Neuronal stem cell (in vitro differentiated cells): ENCODE data around the gene STIL.

Experiments used
- DNase-seq: peaks from one replicate; pipeline ENCODE4 v3.0.0-alpha.2; 2013; ENCODE audit warnings: low spot score
- H2AFZ ChIP-seq: one replicate; pipeline ENCODE4 v1.6.1; 2013; ENCODE audit warnings: mild to moderate bottlenecking, low read length, inconsistent platforms
- H2AK5ac ChIP-seq: 2 replicates; pipeline ENCODE4 v1.6.1; 2013; ENCODE audit warnings: low read depth, mild to moderate bottlenecking, inconsistent platforms, low read length, moderate library complexity, mixed read lengths
- H2BK120ac ChIP-seq: 2 replicates; pipeline ENCODE4 v1.6.1; 2013; ENCODE audit warnings: low read depth, mild to moderate bottlenecking, inconsistent platforms, low read length, moderate library complexity, mixed read lengths
- H2BK12ac ChIP-seq: one replicate; pipeline ENCODE4 v1.6.1; 2013; ENCODE audit warnings: low read length, inconsistent platforms
- H2BK15ac ChIP-seq: 2 replicates; pipeline ENCODE4 v1.6.1; 2013; ENCODE audit warnings: mild to moderate bottlenecking, low read length, inconsistent platforms, mixed read lengths
- H2BK5ac ChIP-seq: one replicate; pipeline ENCODE4 v1.6.1; 2013; ENCODE audit warnings: inconsistent platforms, mild to moderate bottlenecking, low read length, moderate library complexity
- H3K14ac ChIP-seq: one replicate; pipeline ENCODE4 v1.6.1; 2013; ENCODE audit warnings: low read length, inconsistent platforms
- H3K18ac ChIP-seq: 2 replicates; pipeline ENCODE4 v1.6.1; 2013; ENCODE audit warnings: low read length, inconsistent platforms
- H3K23ac ChIP-seq: 2 replicates; pipeline ENCODE4 v1.6.1; 2013; ENCODE audit warnings: low read depth, mild to moderate bottlenecking, mixed read lengths, low read length, inconsistent platforms; ENCODE audit not compliant: poor library complexity
- H3K27ac ChIP-seq: replicated peaks from 3 replicates; pipeline ENCODE4 v1.5.1; 2013; ENCODE audit warnings: low read length, inconsistent platforms
- H3K27me3 ChIP-seq, 3 experiments: 2 replicates each; pipeline ENCODE4 v1.6.1; 2013; ENCODE audit warnings: low read length in 3 of 3, mild to moderate bottlenecking in 2 of 3, inconsistent platforms in 1 of 3, low read depth in 1 of 3, mixed read lengths in 1 of 3, moderate library complexity in 1 of 3; ENCODE audit not compliant: control insufficient read depth in 3 of 3, insufficient read depth in 3 of 3
- H3K36me3 ChIP-seq, 2 donors: replicated peaks in 1 of 2; 2 replicates each; pipeline ENCODE4 v1.6.1; 2013; ENCODE audit warnings: low read length in 2 of 2; ENCODE audit not compliant: control insufficient read depth in 2 of 2, insufficient read depth in 2 of 2
- H3K4ac ChIP-seq: 2 replicates; pipeline ENCODE4 v1.6.1; 2013; ENCODE audit warnings: inconsistent platforms, mild to moderate bottlenecking, low read length, moderate library complexity
- H3K4me1 ChIP-seq, 2 donors: 1 replicate in 1 of 2; 2 replicates in 1 of 2; pipeline ENCODE4 v1.6.1; 2013; ENCODE audit warnings: low read length in 2 of 2, low read depth in 1 of 2; ENCODE audit not compliant: control insufficient read depth in 2 of 2, insufficient read depth in 1 of 2
- H3K4me2 ChIP-seq: one replicate; pipeline ENCODE4 v1.6.1; 2013; ENCODE audit warnings: mild to moderate bottlenecking, low read length, inconsistent platforms; ENCODE audit not compliant: insufficient read depth, poor library complexity, severe bottlenecking
- H3K4me3 ChIP-seq, 2 donors: 2 replicates each; pipeline ENCODE4 v1.5.1; 2013; ENCODE audit warnings: low read length in 2 of 2, mild to moderate bottlenecking in 2 of 2, inconsistent platforms in 1 of 2, moderate library complexity in 1 of 2
- H3K79me1 ChIP-seq: one replicate; pipeline ENCODE4 v1.6.1; 2013; ENCODE audit warnings: low read depth, mild to moderate bottlenecking, inconsistent platforms, low read length, moderate library complexity
- H3K9ac ChIP-seq: one replicate; pipeline ENCODE4 v1.6.1; 2013; ENCODE audit warnings: mild to moderate bottlenecking, low read depth, low read length, inconsistent platforms; ENCODE audit not compliant: poor library complexity
- H3K9me3 ChIP-seq, 2 donors: replicated peaks in 1 of 2; 2 replicates each; pipeline versions ENCODE3 to v1.6.1; 2013; ENCODE audit warnings: low read length in 2 of 2, mild to moderate bottlenecking in 2 of 2, inconsistent platforms in 1 of 2, low read depth in 1 of 2, mixed read lengths in 1 of 2, moderate library complexity in 1 of 2; ENCODE audit not compliant: control insufficient read depth in 2 of 2, insufficient read depth in 1 of 2
- H4K8ac ChIP-seq: one replicate; pipeline ENCODE4 v1.6.1; 2013; ENCODE audit warnings: low read depth, mild to moderate bottlenecking, inconsistent platforms, low read length, moderate library complexity
- H4K91ac ChIP-seq: one replicate; pipeline ENCODE4 v1.6.1; 2013; ENCODE audit warnings: low read length, low read depth, mild to moderate bottlenecking, inconsistent platforms; ENCODE audit not compliant: poor library complexity
- WGBS, 2 donors: extraction: QIAGEN DNeasy Blood & Tissue Kit; methylation state at CpG; one replicate each; pipeline ENCODE4 v1.1.7; 2013; ENCODE audit warnings: missing lambda C conversion rate in 2 of 2, mixed read lengths in 1 of 2; ENCODE audit not compliant: insufficient read length in 2 of 2, insufficient replicate concordance in 1 of 2; ENCODE audit errors: extremely low coverage in 2 of 2; 5-methylcytosine and 5-hydroxymethylcytosine counted together

Gene STIL

GRCh38 chr1:47252795-47253194 is 61.2 kb downstream of the STIL start:
- no peak overlapping the region for H3K4ac ChIP-seq
- H3K27me3 ChIP-seq = no peaks in the 10 kb centered on the region
- no peak overlapping the region for H4K91ac ChIP-seq
- no peak overlapping the region for H2AFZ ChIP-seq
- H3K27ac ChIP-seq = no peak overlapping the region
- H2BK15ac ChIP-seq = no peak overlapping the region
- H4K8ac ChIP-seq = no peak overlapping the region
- H2BK5ac ChIP-seq = no peak overlapping the region
- no peak overlapping the region for H3K4me3 ChIP-seq
- H3K23ac ChIP-seq = no peak overlapping the region
- H3K4me2 ChIP-seq = no peak overlapping the region
- H3K14ac ChIP-seq = no peak overlapping the region
- no peaks in the 10 kb centered on the region for H3K4me1 ChIP-seq
- H2BK120ac ChIP-seq = no peak overlapping the region
- H3K18ac ChIP-seq = no peak overlapping the region
- H2BK12ac ChIP-seq = no peak overlapping the region
- whole genome bisulfite sequencing, 2 donors = no CpG with 5 or more reads among the region's 5 CpGs
- no peak for DNase-seq
- H3K9me3 ChIP-seq = no peaks in the 10 kb centered on the region
- H3K9ac ChIP-seq = no peak overlapping the region
- H3K36me3 ChIP-seq = peaks cover 4 to 77% of the 10 kb centered on the region in 2 donors
- H3K79me1 ChIP-seq = no peaks in the 10 kb centered on the region
- no peak overlapping the region for H2AK5ac ChIP-seq

- Histone ChIP-seq H3K9ac (no peak overlapping the region), H3K4me3 (no peak overlapping the region), H3K27me3 (no peaks in the 10 kb centered on the region), H3K4me1 (no peaks in the 10 kb centered on the region), H3K27ac (no peak overlapping the region), H3K9me3 (no peaks in the 10 kb centered on the region), H4K8ac (no peak overlapping the region), H3K4ac (no peak overlapping the region), H3K79me1 (no peaks in the 10 kb centered on the region), H3K18ac (no peak overlapping the region), H4K91ac (no peak overlapping the region), H2BK5ac (no peak overlapping the region), H3K36me3 (peaks cover 4 to 72% of the 10 kb centered on the region in 2 donors), H3K23ac (no peak overlapping the region), H2BK120ac (no peak overlapping the region), H3K4me2 (no peak overlapping the region), H2AFZ (no peak overlapping the region), H2BK12ac (no peak overlapping the region), H2BK15ac (no peak overlapping the region), H3K14ac (no peak overlapping the region), H2AK5ac (no peak overlapping the region)
- no CpG with 5 or more reads among the region's 1 CpG for WGBS, 2 donors
- DNase-seq = no peak
Measured at GRCh38 chr1:47252369-47252768, 61.6 kb downstream of the STIL start.

- no peak overlapping the region for H3K18ac ChIP-seq
- H2AK5ac ChIP-seq = no peak overlapping the region
- DNase-seq = no peak
- no peak overlapping the region for H2BK5ac ChIP-seq
- H3K23ac ChIP-seq = no peak overlapping the region
- no CpG with 5 or more reads among the region's 3 CpGs for WGBS, 2 donors
- no peak overlapping the region for H2AFZ ChIP-seq
- peaks cover 4 to 48% of the 10 kb centered on the region in 2 donors for H3K36me3 ChIP-seq
- H3K4me2 ChIP-seq = no peak overlapping the region
- H2BK12ac ChIP-seq = no peak overlapping the region
- H3K27ac ChIP-seq = no peak overlapping the region
- H3K4me3 ChIP-seq = no peak overlapping the region
- no peaks in the 10 kb centered on the region for H3K4me1 ChIP-seq
- no peak overlapping the region for H2BK15ac ChIP-seq
- H3K79me1 ChIP-seq = no peaks in the 10 kb centered on the region
- no peak overlapping the region for H4K91ac ChIP-seq
- no peak overlapping the region for H3K14ac ChIP-seq
- H2BK120ac ChIP-seq = no peak overlapping the region
- no peak overlapping the region for H3K9ac ChIP-seq
- H4K8ac ChIP-seq = no peak overlapping the region
- H3K4ac ChIP-seq = no peak overlapping the region
- H3K9me3 ChIP-seq = no peaks in the 10 kb centered on the region
- H3K27me3 ChIP-seq = peaks cover 0 to 2% (median 0%) of the 10 kb centered on the region in 3 experiments
Measured at GRCh38 chr1:47249755-47250154, 64.2 kb downstream of the STIL start.

GRCh38 chr1:47244339-47244862 is 69.5 kb downstream of the STIL start:
- WGBS, 2 donors = no CpG with 5 or more reads among the region's 3 CpGs
- H2AK5ac ChIP-seq = no peak overlapping the region
- H3K36me3 ChIP-seq = no peaks in the 10 kb centered on the region
- H3K14ac ChIP-seq = no peak overlapping the region
- H3K79me1 ChIP-seq = no peaks in the 10 kb centered on the region
- peaks cover 0 to 43% (median 0%) of the 10 kb centered on the region in 3 experiments for H3K27me3 ChIP-seq
- peaks cover 0 to 3% of the 10 kb centered on the region in 2 donors for H3K4me1 ChIP-seq
- no peak overlapping the region for H3K18ac ChIP-seq
- H2BK15ac ChIP-seq = no peak overlapping the region
- no peak overlapping the region for H3K4me2 ChIP-seq
- H3K9me3 ChIP-seq = no peaks in the 10 kb centered on the region
- no peak for DNase-seq
- H3K4me3 ChIP-seq = no peak overlapping the region
- no peak overlapping the region for H2BK12ac ChIP-seq
- no peak overlapping the region for H3K23ac ChIP-seq
- H3K27ac ChIP-seq = no peak overlapping the region
- H2BK120ac ChIP-seq = no peak overlapping the region
- no peak overlapping the region for H2AFZ ChIP-seq
- no peak overlapping the region for H3K9ac ChIP-seq
- H3K4ac ChIP-seq = no peak overlapping the region
- no peak overlapping the region for H4K91ac ChIP-seq
- H2BK5ac ChIP-seq = no peak overlapping the region
- H4K8ac ChIP-seq = no peak overlapping the region
